Psoas muscle (tissue), 8 donors: Measurements from ENCODE around the gene PRR12. TPM values are rescaled to one million over a fixed set of nuclear protein-coding genes. Genes with fewer than 3 reads are reported as not detected.

ENCODE experiments used
- ATAC-seq, 4 donors: fragments of 200-7000 bp; cut with Tn5 transposase; one replicate each; pipeline ENCODE4 v1.9.1; 2020; ENCODE audit warnings: moderate library complexity in 3 of 4, mild to moderate bottlenecking in 2 of 4
- DNase-seq, 2 donors: peaks; one replicate each; pipeline ENCODE4 v3.0.0-alpha.2; 2020
- H3K27ac ChIP-seq: fragments of 200-600 bp; one replicate; pipeline ENCODE4 v1.8.0; 2022
- H3K27me3 ChIP-seq, 3 donors: fragments of 200-600 bp in 1 of 3; one replicate each; pipeline versions ENCODE4 v1.6.1 to v1.8.0; 2013 to 2022; ENCODE audit warnings: low read length in 2 of 3, mild to moderate bottlenecking in 2 of 3, moderate library complexity in 1 of 3; ENCODE audit not compliant: insufficient read depth in 3 of 3
- H3K36me3 ChIP-seq, 2 donors: fragments of 200-600 bp in 1 of 2; one replicate each; pipeline versions ENCODE4 v1.6.1 to v1.8.0; 2013 to 2022; ENCODE audit warnings: low read depth in 1 of 2, mild to moderate bottlenecking in 1 of 2, moderate library complexity in 1 of 2; ENCODE audit not compliant: insufficient read depth in 1 of 2
- H3K4me1 ChIP-seq: fragments of 200-600 bp; one replicate; pipeline ENCODE4 v1.8.0; 2022
- H3K4me3 ChIP-seq: fragments of 200-600 bp; one replicate; pipeline ENCODE4 v1.8.0; 2022; ENCODE audit warnings: mild to moderate bottlenecking
- H3K9me3 ChIP-seq: fragments of 200-600 bp; one replicate; pipeline ENCODE4 v1.8.0; 2022
- CTCF ChIP-seq: fragments of 200-600 bp; IDR thresholded peaks from one replicate; pipeline ENCODE4 v1.8.0; 2022; ENCODE audit warnings: antibody characterized with exemption
- WGBS, 3 donors: extraction: QIAGEN DNeasy Blood & Tissue Kit; methylation state at CpG; one replicate each; pipeline versions ENCODE4 v1.1.6 to v1.1.7; 2013; 5-methylcytosine and 5-hydroxymethylcytosine counted together
- intact Hi-C, 2 donors: fragments of 100-400 bp; cut with DNase I; formaldehyde crosslinking; loops; one replicate each; pipeline versions ENCODE4 v1.11.0 to v1.14.2; 2022
- polyA plus RNA-seq, 3 donors: library from polyadenylated mRNA; stranded (reverse); fragments of 200-250 nt; gene quantifications; one replicate each; pipeline ENCODE4 v1.2.3, GENCODE V29; 2013
- total RNA-seq, 4 donors: library from RNA; stranded (reverse); fragmentation: NEBNext Ultra II Directional in 2 of 4; extraction: Animal tissue kit (Norgen Biotek cat#: 25700) in 2 of 4; gene quantifications; one replicate each; pipeline versions ENCODE4 v1.2.1 to v1.2.4, GENCODE V29; 2021 to 2023
- donor health status: healthy with polysubstance abuse.
- donor health status: DM: no; HTN: no; CAD: no; lungs with moderate emphysema.
- donor health status: Bipolar disorder and iron deficiency.
- donor health status: healthy.
- donor health status: DM: yes; HTN: yes; CAD: no.
- donor health status: DM: no; HTN: no; CAD: no.
- donor health status: DM: no; HTN: no; CAD: no.
- donor health status: DM: yes; HTN: yes; CAD: no.

PRR12 gene
- total and polyA plus RNA-seq, 7 donors: 2.3 to 15.1 (median 7.1) TPM

GRCh38 chr19:49580264-49581006 lies 10.5 kb upstream of the PRR12 start, which contains the start of gene NOSIP:
NOSIP (minus strand) TSS chr19:49580556; CDS start chr19:49560691, 19,865 bp downstream.
- no peak for TF ChIP-seq CTCF
- Histone ChIP-seq H3K27ac (peak within 1 kb of the TSS; percentile 80), H3K9me3 (no peaks in the 10 kb centered on the region), H3K4me3 (peak within 1 kb of the TSS; percentile 88), H3K4me1 (peaks cover 30% of the 10 kb centered on the region), H3K36me3 (peaks cover 0 to 11% of the 10 kb centered on the region in 2 donors), H3K27me3 (no peaks in the 10 kb centered on the region)
- intact Hi-C loops: no loop called here
- peak; percentile 94 to 97 for DNase-seq
- 2% methylated on average over 31 of the region's 31 CpGs for WGBS, 3 donors
- ATAC-seq: peak; percentile 98 to 99 (median 98)

DNA sequence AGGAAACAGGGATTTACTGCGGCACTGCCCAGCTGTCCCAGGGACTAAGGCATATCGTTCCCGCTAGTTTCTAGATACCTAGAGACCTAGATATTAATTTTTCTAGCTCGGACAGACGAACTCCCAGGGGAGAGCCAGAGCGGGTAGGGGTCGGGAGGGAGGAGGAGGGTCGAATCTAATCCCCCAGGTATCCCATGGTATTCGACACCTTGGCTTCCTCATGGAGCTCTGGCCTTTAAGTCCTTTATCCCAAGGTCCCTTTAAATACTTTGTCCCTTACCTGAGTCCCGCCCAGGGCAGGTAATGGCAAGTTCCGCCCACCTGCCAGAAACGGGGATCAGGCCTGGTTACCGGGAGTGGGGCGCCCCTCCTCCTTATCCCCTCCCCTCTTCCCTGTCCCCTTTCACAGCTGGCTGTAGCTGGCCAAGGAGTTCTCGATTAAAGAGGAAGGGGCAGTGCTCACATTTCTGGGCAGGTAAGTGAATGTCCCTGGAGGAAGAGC lies 9.9 kb upstream of the PRR12 start, which contains the start of gene PRRG2:
TSS of gene PRRG2 (plus strand) at position 310 of the 502 bp plus-strand sequence. CDS start 1,904 bp downstream, outside the sequence.
- peak within 1 kb of the TSS; percentile 88 for H3K4me3 ChIP-seq
- ATAC-seq: no peak
- intact Hi-C loops: no loop called here
- peak within 1 kb of the TSS; percentile 80 for H3K27ac ChIP-seq
- peaks cover 0 to 5% of the 10 kb centered on the region in 2 donors for H3K36me3 ChIP-seq
- H3K27me3 ChIP-seq: no peaks in the 10 kb centered on the region
- no peak for TF ChIP-seq CTCF
- no peaks in the 10 kb centered on the region for H3K9me3 ChIP-seq
- no peak for DNase-seq
- 21 to 30% (median 28%) methylated on average over 15 of the region's 15 CpGs for WGBS, 3 donors
- peaks cover 30% of the 10 kb centered on the region for H3K4me1 ChIP-seq

GRCh38 chr19:49583239-49583638 lies 7.7 kb upstream of the PRR12 start:
- intact Hi-C loops: no loop called here
- no peaks in the 10 kb centered on the region for H3K9me3 ChIP-seq
- H3K4me3 ChIP-seq: no peak overlapping the region
- no peak for ATAC-seq
- no peaks in the 10 kb centered on the region for H3K36me3 ChIP-seq
- H3K27ac ChIP-seq: no peak overlapping the region
- H3K27me3 ChIP-seq: no peaks in the 10 kb centered on the region
- peaks cover 18% of the 10 kb centered on the region for H3K4me1 ChIP-seq
- 40 to 54% (median 46%) methylated on average over 2 of the region's 2 CpGs for WGBS, 3 donors
- DNase-seq: no peak
- TF ChIP-seq CTCF: no peak

DNA sequence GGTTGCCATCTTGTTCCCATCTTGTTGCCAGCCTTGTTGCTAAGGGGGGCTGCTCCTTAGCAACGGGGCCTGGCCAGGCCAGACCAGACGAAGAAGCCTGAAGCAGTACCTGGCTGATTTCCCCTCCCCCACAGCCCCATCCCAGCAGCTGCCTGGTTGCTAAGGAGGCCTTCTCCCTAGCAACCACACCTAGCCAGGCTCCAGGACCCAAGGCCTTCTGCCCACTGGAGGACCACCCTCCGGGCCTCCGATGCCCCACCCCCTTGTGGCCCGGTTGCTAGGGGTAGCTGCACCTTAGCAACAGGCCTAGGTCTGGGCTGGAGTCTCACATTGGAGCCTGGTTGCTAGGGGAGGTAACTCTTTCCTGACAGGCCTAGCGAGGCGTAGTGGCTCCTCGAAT lies 6.0 kb upstream of the PRR12 start:
- ATAC-seq: no peak
- H3K4me3 ChIP-seq: no peak overlapping the region
- H3K4me1 ChIP-seq: peaks cover 5% of the 10 kb centered on the region
- no peak for DNase-seq
- H3K27ac ChIP-seq: no peak overlapping the region
- H3K36me3 ChIP-seq: no peaks in the 10 kb centered on the region
- TF ChIP-seq CTCF: no peak
- no peaks in the 10 kb centered on the region for H3K9me3 ChIP-seq
- intact Hi-C loops: no loop called here
- H3K27me3 ChIP-seq: no peaks in the 10 kb centered on the region
- WGBS, 3 donors: 54 to 65% (median 58%) methylated on average over 8 of the region's 8 CpGs
